NCI-H1048 (cell line): ENCODE measurements around the gene TYK2.

Source experiments
- DNase-seq: peaks from one replicate; lab custom pipeline; 2025; lab: John Stamatoyannopoulos, UW

Gene TYK2

DNA sequence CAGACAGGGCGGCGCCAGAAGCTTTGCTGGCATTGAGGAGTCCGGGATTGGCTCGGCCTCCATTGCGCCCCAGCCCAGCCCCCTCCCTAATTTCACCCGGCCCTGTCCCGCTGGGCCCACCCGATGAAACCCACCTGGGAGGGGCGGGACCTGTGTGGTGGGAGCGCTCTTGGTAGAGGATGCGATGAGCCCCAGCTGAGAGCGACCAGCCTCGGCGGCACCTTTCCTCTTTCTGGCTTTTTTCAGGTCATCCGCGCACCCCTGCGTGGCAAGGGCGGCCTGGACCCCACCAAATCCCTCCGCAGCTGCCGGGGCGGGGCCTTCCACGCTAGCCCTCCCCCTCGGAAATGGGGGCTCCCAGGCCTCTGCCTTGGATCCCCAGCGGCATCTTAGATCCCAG, 70.9 kb downstream of the TYK2 start, which contains the start of gene ZGLP1:
Gene ZGLP1 (minus strand): TSS at position 393 of the 400 bp plus-strand sequence.
- DNase-seq, result no peak

DNA sequence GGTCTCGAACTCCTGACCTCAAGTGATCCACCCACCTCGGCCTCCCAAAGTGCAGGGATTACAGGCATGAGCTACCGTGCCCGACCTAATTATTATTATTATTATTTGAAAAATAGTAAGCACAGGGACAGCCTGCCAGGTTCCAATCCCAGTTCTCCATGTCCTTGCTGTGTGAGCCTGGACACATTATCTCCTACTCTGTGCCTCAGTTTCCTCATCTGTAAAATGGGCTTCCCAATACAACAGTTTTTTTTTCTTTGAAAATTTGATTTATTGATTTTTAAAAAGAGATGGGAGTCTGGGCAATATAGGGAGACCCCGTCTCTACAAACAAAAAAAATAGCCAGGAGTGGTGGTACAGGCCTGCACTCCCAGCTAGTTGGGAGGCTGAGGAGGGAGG, 74.0 kb downstream of the TYK2 start:
- no peak for DNase-seq

DNA sequence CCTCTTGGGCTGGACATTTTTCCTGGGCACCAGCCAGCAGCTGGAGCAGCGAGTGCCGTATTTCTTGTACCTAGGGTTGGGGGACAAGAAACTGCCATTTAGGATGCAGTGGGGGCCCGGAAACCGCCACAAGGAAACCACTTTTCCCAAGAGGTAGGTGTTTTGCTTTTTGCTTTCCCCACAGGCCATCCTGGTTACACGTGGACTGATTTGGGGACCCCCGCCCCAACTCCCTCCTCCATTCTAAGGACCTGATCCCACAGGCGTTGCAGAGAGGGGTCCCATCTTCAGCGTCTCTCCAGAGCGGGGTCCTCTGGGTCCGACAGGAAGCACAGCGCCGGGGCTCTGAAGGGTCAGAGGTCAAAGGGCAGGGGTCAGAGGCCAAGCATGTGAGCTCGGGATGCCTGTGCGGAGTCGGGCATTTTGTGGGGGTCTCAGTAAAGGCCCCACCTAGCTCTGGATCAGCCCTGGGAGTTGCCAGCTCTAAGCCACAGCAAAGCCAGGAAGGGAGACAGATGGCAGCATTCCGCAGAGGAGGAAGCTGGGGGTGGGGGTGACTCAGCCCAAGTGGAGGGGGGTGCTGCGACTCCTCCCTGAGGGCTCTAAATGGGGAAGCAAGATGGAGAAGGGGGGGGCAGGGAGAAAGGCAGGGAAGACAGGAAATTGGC, 75.1 kb downstream of the TYK2 start:
- no peak for DNase-seq
